GM12864 (cell line): ENCODE results near the gene CD86.

Experiments used
- DNase-seq: peaks from one replicate; pipeline ENCODE4 v3.0.0-alpha.2; 2011; ENCODE audit warnings: low read depth
- H3K4me3 ChIP-seq: 2 replicates; pipeline ENCODE4 v1.5.1; 2011; ENCODE audit warnings: mild to moderate bottlenecking, low read depth, low read length, control low read depth
- CTCF ChIP-seq: IDR thresholded peaks from 2 replicates; pipeline ENCODE4 v1.5.1; 2011; ENCODE audit warnings: low read depth, mild to moderate bottlenecking, moderate library complexity, low read length, control low read depth, inconsistent platforms; ENCODE audit errors: missing control alignments

Gene CD86

GRCh38 chr3:122057671-122058070, 2.5 kb downstream of the CD86 start:
- H3K4me3 ChIP-seq: peak overlapping the region; percentile 39
- DNase-seq: no peak
- no peak for TF ChIP-seq CTCF

DNA sequence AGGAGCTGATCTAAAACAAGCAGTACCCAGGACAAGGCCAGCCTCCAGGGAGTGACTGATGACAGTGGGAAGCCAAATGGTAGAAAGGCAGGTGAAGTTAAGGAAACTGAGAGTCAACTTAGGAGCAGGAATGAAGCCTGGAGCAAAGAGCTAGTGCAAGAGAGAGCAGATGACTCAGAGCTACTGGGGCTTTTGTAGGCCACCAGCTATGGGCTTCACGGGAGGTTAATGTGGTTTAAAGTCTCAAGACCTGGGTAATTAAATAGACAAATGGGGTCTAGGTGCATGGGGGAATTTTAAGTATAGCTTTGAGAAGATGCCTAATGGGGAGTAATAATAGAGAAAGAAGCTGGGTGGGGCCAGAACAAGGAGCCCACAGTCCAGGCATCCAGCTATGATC, 3.1 kb downstream of the CD86 start:
- no peak for DNase-seq
- H3K4me3 ChIP-seq: peak overlapping the region; percentile 39; the same call in 1 of the 2 replicates
- no peak for TF ChIP-seq CTCF

DNA sequence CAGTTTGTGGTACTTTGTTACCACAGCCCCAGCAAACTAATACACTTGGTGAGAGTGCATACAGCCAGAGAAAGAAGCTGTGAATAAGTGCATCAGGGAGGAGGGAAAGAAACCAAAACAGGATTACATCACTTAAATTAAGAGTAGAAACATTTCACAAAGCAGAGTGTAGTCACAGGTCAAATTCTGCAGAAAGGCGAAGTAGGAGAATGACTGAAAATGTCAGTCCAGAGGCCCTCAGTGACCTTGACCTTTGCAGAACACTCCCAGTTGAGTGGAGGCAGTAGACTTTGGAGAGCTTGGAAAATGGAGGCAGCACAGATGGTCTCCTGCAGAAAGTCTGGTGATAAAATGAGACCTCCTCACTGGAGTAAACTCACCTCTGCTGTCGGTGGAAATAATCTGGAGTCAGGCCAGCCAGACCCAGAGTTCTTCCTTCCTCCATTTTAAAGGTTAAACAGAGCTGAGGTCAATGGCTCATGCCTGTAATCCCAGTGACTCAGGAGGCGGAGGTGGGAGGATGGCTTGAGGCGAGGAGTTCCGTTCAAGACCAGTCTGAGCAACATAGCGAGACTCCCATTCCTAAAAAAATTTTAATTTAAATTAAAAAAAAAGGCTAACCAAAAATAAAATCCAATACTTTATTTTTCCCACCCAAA, 5.0 kb downstream of the CD86 start:
- H3K4me3 ChIP-seq: no peak overlapping the region
- no peak for TF ChIP-seq CTCF
- no peak for DNase-seq

DNA sequence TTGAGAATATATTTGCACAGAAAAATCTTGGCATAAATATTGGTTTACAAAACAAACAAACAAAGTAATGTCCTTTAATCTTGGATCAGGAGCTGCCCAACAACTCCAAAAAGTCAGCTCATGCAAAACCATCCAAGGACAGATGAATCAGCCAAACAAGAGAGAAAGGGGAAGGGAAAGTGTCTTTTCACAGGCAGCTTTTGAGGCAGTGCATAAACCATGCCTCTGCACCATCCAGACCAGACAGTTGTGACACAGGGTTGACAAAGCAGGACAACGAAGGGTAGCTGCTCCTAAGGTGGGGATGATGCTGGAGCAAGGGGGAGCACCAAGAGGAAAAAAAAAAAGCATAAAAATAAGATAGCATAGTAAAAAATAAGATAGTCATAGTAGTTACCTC, 8.7 kb downstream of the CD86 start:
- no peak for TF ChIP-seq CTCF
- no peak overlapping the region; the same call in 1 of the 2 replicates for H3K4me3 ChIP-seq
- DNase-seq: no peak

GRCh38 chr3:122064326-122064725, 9.2 kb downstream of the CD86 start:
- no peak for TF ChIP-seq CTCF
- H3K4me3 ChIP-seq: no peak overlapping the region
- no peak for DNase-seq

GRCh38 chr3:122066331-122067213, 11.4 kb downstream of the CD86 start:
- H3K4me3 ChIP-seq: peak overlapping the region; percentile 28
- DNase-seq: no peak
- TF ChIP-seq CTCF: no peak
